ENCODE measurements around the gene KCNE1. TPM values are rescaled to one million over a fixed set of nuclear protein-coding genes. Genes with fewer than 3 reads are reported as not detected.

KCNE1 gene
- total RNA-seq, 1 experiment from 2014 or later = 0.91 TPM

DNA sequence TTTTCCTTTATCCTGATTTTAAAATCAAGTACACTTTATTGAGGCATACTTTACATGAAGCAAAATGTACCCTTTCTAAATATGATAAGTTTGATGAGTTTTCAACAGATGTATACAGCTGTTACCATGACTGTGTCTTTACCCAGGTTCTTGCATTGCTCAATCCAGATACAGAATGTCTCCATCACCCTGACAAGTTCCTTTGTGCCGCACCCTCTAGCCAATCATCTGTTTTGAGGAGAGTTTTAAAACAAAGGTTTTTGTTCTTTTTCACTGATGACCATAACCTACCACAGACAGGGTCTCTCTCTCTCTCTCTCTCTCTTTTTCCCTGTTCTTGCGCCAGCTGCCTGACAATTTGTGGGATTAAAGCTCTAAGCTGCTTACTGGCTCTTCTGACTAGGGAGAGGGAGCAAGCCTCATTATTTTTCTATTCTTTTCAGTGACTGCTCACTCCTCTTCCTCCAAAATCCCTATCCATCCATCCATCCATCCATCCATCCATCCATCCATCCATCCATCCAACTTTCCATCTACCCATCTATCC is 1.2 kb upstream of the KCNE1 start:
- Histone ChIP-seq H3K36me3 (ENCODE audit: control insufficient read depth, insufficient read depth, low read length) (no peaks in the 10 kb centered on the region), H3K4me1 (no peaks in the 10 kb centered on the region), H3K4me3 (ENCODE audit: low read depth, low read length) (no peak overlapping the region), H3K27me3 (replicated peaks; ENCODE audit: control insufficient read depth, insufficient read depth, low read length) (no peaks in the 10 kb centered on the region), H3K9me3 (no peaks in the 10 kb centered on the region)
- Mint-ChIP-seq H3K4me1 (ENCODE audit: low read depth, unreplicated experiment) (peaks cover 6% of the 10 kb centered on the region), H3K27me3 (ENCODE audit: insufficient read depth, unreplicated experiment) (no peaks in the 10 kb centered on the region), H3K36me3 (ENCODE audit: insufficient read depth, unreplicated experiment) (peaks cover 23% of the 10 kb centered on the region), H3K4me3 (ENCODE audit: unreplicated experiment) (no peak overlapping the region), H3K9me3 (ENCODE audit: unreplicated experiment) (no peaks in the 10 kb centered on the region), H3K27ac (ENCODE audit: unreplicated experiment) (no peak overlapping the region)
- TF ChIP-seq, protein P1, sequence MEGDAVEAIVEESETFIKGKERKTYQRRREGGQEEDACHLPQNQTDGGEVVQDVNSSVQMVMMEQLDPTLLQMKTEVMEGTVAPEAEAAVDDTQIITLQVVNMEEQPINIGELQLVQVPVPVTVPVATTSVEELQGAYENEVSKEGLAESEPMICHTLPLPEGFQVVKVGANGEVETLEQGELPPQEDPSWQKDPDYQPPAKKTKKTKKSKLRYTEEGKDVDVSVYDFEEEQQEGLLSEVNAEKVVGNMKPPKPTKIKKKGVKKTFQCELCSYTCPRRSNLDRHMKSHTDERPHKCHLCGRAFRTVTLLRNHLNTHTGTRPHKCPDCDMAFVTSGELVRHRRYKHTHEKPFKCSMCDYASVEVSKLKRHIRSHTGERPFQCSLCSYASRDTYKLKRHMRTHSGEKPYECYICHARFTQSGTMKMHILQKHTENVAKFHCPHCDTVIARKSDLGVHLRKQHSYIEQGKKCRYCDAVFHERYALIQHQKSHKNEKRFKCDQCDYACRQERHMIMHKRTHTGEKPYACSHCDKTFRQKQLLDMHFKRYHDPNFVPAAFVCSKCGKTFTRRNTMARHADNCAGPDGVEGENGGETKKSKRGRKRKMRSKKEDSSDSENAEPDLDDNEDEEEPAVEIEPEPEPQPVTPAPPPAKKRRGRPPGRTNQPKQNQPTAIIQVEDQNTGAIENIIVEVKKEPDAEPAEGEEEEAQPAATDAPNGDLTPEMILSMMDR (IDR thresholded peaks at IDR 0.05; ENCODE audit: insufficient read depth in 1 of 2, low read depth in 1 of 2, low read length in 1 of 2, severe bottlenecking in 1 of 2, unreplicated experiment in 1 of 2) = no peak
- ChIA-PET CTCF (no interaction called here), POLR2A (no interaction called here)
- no TSS peak for BruUV-seq (replicated peaks)
- intact Hi-C loops (cut with micrococcal nuclease; ENCODE audit: unreplicated experiment) = no loop called here
- no peak for DNase-seq

GRCh38 chr21:34511181-34511580 is 829 bp downstream of the KCNE1 start:
- Histone ChIP-seq H3K4me3 (ENCODE audit: low read depth, low read length) (no peak overlapping the region), H3K4me1 (no peaks in the 10 kb centered on the region), H3K27me3 (replicated peaks; ENCODE audit: control insufficient read depth, insufficient read depth, low read length) (no peaks in the 10 kb centered on the region), H3K36me3 (ENCODE audit: control insufficient read depth, insufficient read depth, low read length) (no peaks in the 10 kb centered on the region), H3K9me3 (no peaks in the 10 kb centered on the region)
- no peaks in the 10 kb centered on the region for H3K27me3 Mint-ChIP-seq (ENCODE audit: insufficient read depth, unreplicated experiment)
- no peak for DNase-seq
- intact Hi-C loops (cut with micrococcal nuclease; ENCODE audit: unreplicated experiment) = no loop called here
- TF ChIP-seq, protein P1 (IDR thresholded peaks at IDR 0.05; ENCODE audit: insufficient read depth in 1 of 2, low read depth in 1 of 2, low read length in 1 of 2, severe bottlenecking in 1 of 2, unreplicated experiment in 1 of 2) = no peak
- H3K4me3 Mint-ChIP-seq (ENCODE audit: unreplicated experiment) = no peak overlapping the region
- peaks cover 6% of the 10 kb centered on the region for H3K4me1 Mint-ChIP-seq (ENCODE audit: low read depth, unreplicated experiment)
- peaks cover 5% of the 10 kb centered on the region for H3K36me3 Mint-ChIP-seq (ENCODE audit: insufficient read depth, unreplicated experiment)
- BruUV-seq (replicated peaks) = no TSS peak
- POLR2A ChIA-PET = no interaction called here
- H3K27ac Mint-ChIP-seq (ENCODE audit: unreplicated experiment) = no peak overlapping the region
- H3K9me3 Mint-ChIP-seq (ENCODE audit: unreplicated experiment) = no peaks in the 10 kb centered on the region
- CTCF ChIA-PET = interaction anchor here (0.6 to 1.5 kb wide), 10 partner anchors 11 to 209 kb away, joined by 3 to 24 read pairs (median 4); no protein-coding TSS in a partner anchor

GRCh38 chr21:34510148-34511142 is 1.6 kb downstream of the KCNE1 start:
- ChIA-PET CTCF (interaction anchor here (0.6 to 1.5 kb wide), 10 partner anchors 9 to 101 kb away, joined by 3 to 24 read pairs (median 4); no protein-coding TSS in a partner anchor), POLR2A (no interaction called here)
- Mint-ChIP-seq H3K27me3 (ENCODE audit: insufficient read depth, unreplicated experiment) (no peaks in the 10 kb centered on the region), H3K9me3 (ENCODE audit: unreplicated experiment) (no peaks in the 10 kb centered on the region), H3K4me3 (ENCODE audit: unreplicated experiment) (no peak overlapping the region), H3K4me1 (ENCODE audit: low read depth, unreplicated experiment) (peaks cover 6% of the 10 kb centered on the region), H3K36me3 (ENCODE audit: insufficient read depth, unreplicated experiment) (peaks cover 5% of the 10 kb centered on the region), H3K27ac (ENCODE audit: unreplicated experiment) (peak overlapping the region; percentile 59)
- Histone ChIP-seq H3K36me3 (ENCODE audit: control insufficient read depth, insufficient read depth, low read length) (no peaks in the 10 kb centered on the region), H3K9me3 (no peaks in the 10 kb centered on the region), H3K4me1 (no peaks in the 10 kb centered on the region), H3K4me3 (ENCODE audit: low read depth, low read length) (no peak overlapping the region), H3K27me3 (replicated peaks; ENCODE audit: control insufficient read depth, insufficient read depth, low read length) (no peaks in the 10 kb centered on the region)
- BruUV-seq (replicated peaks) = no TSS peak
- peak; percentile 72 to 77 for DNase-seq
- TF ChIP-seq, protein P1 (IDR thresholded peaks at IDR 0.05; ENCODE audit: insufficient read depth in 1 of 2, low read depth in 1 of 2, low read length in 1 of 2, severe bottlenecking in 1 of 2, unreplicated experiment in 1 of 2) = peak; percentile 52 to 79
- intact Hi-C loops (cut with micrococcal nuclease; ENCODE audit: unreplicated experiment) = loop anchor here (1.0 kb wide), 2 partner anchors 93 to 120 kb away; no protein-coding TSS in a partner anchor

Data from Caco-2 (cell line).